ENCODE data around the gene AIM2.
A peak's percentile ranks its signal among the peaks of the same experiment; 100 is the strongest.
"Not testable (repeated sequence)": the region's sequence is repeated elsewhere in the genome, so short reads cannot be mapped to it uniquely, and the experiment has no call there.

The AIM2 gene

GRCh38 chr1:159077120-159077961, 775 bp upstream of the AIM2 start:
- peak; percentile 97 for DNase-seq

- no peak for DNase-seq
These were observed 4.5 kb downstream of the AIM2 start for GRCh38 chr1:159071970-159072582.

GRCh38 chr1:159068886-159069285, 7.7 kb downstream of the AIM2 start:
- no peak for DNase-seq

- no peak for DNase-seq
These were observed 8.6 kb downstream of the AIM2 start for GRCh38 chr1:159067699-159068621.

GRCh38 chr1:159066108-159066507, 10.5 kb downstream of the AIM2 start:
- no peak for DNase-seq

- no peak for DNase-seq
These were observed 11.5 kb downstream of the AIM2 start for GRCh38 chr1:159065106-159065505.

GRCh38 chr1:159058751-159059150, 17.8 kb downstream of the AIM2 start:
- no peak for DNase-seq

GRCh38 chr1:159056069-159056698, 20.4 kb downstream of the AIM2 start:
- DNase-seq: no peak

GRCh38 chr1:159055181-159055641, 21.4 kb downstream of the AIM2 start:
- DNase-seq: no peak

GRCh38 chr1:159054427-159054826, 22.1 kb downstream of the AIM2 start:
- DNase-seq: no peak

- DNase-seq: no peak
These were observed 25.1 kb downstream of the AIM2 start for GRCh38 chr1:159051436-159051835.

- not testable (repeated sequence) for DNase-seq
These were observed 30.1 kb downstream of the AIM2 start for GRCh38 chr1:159046486-159046885.

GRCh38 chr1:159040893-159041724, 35.5 kb downstream of the AIM2 start:
- no peak for DNase-seq

- DNase-seq: no peak
These were observed 36.4 kb downstream of the AIM2 start for GRCh38 chr1:159040206-159040605.

- no peak for DNase-seq
These were observed 45.6 kb downstream of the AIM2 start for GRCh38 chr1:159030877-159031447.

GRCh38 chr1:159030311-159030710, 46.3 kb downstream of the AIM2 start:
- no peak for DNase-seq

GRCh38 chr1:159026841-159027240, 49.7 kb downstream of the AIM2 start:
- DNase-seq: not testable (repeated sequence)

- no peak for DNase-seq
These were observed 51.5 kb downstream of the AIM2 start for GRCh38 chr1:159025043-159025442.

- DNase-seq: no peak
These were observed 52.8 kb downstream of the AIM2 start for GRCh38 chr1:159023723-159024122.

- peak; percentile 51 for DNase-seq
These were observed 61.1 kb downstream of the AIM2 start for GRCh38 chr1:159015440-159015909.

- no peak for DNase-seq
These were observed 61.7 kb downstream of the AIM2 start for GRCh38 chr1:159014851-159015250.

Data from stimulated activated CD4-positive, alpha-beta T cell treated with anti-CD3 and anti-CD28 coated beads, Interleukin-12 subunit alpha, Interleukin-12 subunit beta, amount 100 ng/mL, for 4 hours (primary cell).